HepG2 (cell line): Measurements from ENCODE around the gene TMEM269.

Source experiments
- MYPOP ChIP-seq: sonication (generic); formaldehyde crosslinking; IDR thresholded peaks from 2 replicates; pipeline ENCODE4 v1.8.1; 2023; ENCODE audit warnings: mild to moderate bottlenecking, moderate library complexity, missing genetic modification reagents
- NFIC ChIP-seq: IDR thresholded peaks from 2 replicates; pipeline ENCODE4 v1.6.1; 2012; ENCODE audit warnings: mild to moderate bottlenecking, low read length, inconsistent platforms
- PATZ1 ChIP-seq: sonication (generic); formaldehyde crosslinking; IDR thresholded peaks from 2 replicates; pipeline ENCODE4 v1.4.0; 2020; ENCODE audit warnings: missing genetic modification reagents
- POLR2A ChIP-seq, 2 experiments: IDR thresholded peaks; 2 replicates each; pipeline ENCODE4 v1.6.1; 2011; ENCODE audit warnings: low read depth in 2 of 2, low read length in 2 of 2, mild to moderate bottlenecking in 1 of 2, moderate library complexity in 1 of 2; ENCODE audit not compliant: insufficient read depth in 1 of 2
- REST ChIP-seq, 2 experiments: IDR thresholded peaks; 2 replicates each; pipeline ENCODE4 v1.6.1; 2011 to 2012; ENCODE audit warnings: low read length in 2 of 2, borderline replicate concordance in 1 of 2, low read depth in 1 of 2, mild to moderate bottlenecking in 1 of 2, moderate library complexity in 1 of 2
- ZKSCAN5 ChIP-seq: sonication (generic); formaldehyde crosslinking; IDR thresholded peaks from 2 replicates; pipeline ENCODE4 v1.5.1; 2020; ENCODE audit warnings: mild to moderate bottlenecking, missing genetic modification reagents
- ZNF468 ChIP-seq: sonication (generic); formaldehyde crosslinking; IDR thresholded peaks from 2 replicates; pipeline ENCODE4 v1.8.0; 2022; ENCODE audit warnings: mild to moderate bottlenecking, moderate library complexity, missing genetic modification reagents
- ZNF644 ChIP-seq: IDR thresholded peaks from 2 replicates; pipeline ENCODE4 v1.6.1; 2016; ENCODE audit warnings: low read depth
- ZNF713 ChIP-seq: sonication (generic); formaldehyde crosslinking; IDR thresholded peaks from 2 replicates; pipeline ENCODE4 v1.4.0; 2020; ENCODE audit warnings: mild to moderate bottlenecking, missing genetic modification reagents
- ZNF878 ChIP-seq: sonication (generic); formaldehyde crosslinking; IDR thresholded peaks from 2 replicates; pipeline ENCODE4 v1.8.1; 2023; ENCODE audit warnings: mild to moderate bottlenecking, missing genetic modification reagents, moderate library complexity
- TF ChIP-seq, protein P1 (sequence below): sonication (generic); formaldehyde crosslinking; IDR thresholded peaks from 2 replicates; pipeline ENCODE4 v1.4.0; 2020; ENCODE audit warnings: missing genetic modification reagents
- TF ChIP-seq, protein P2 (sequence below): IDR thresholded peaks from 2 replicates; pipeline ENCODE4 v1.6.1; 2016; ENCODE audit warnings: missing genetic modification reagents, missing compliant biosample characterization
- TF ChIP-seq, protein P3 (sequence below): sonication (generic); formaldehyde crosslinking; IDR thresholded peaks from 2 replicates; pipeline ENCODE4 v1.5.0; 2020; ENCODE audit warnings: mild to moderate bottlenecking, missing genetic modification reagents, moderate library complexity

- TF ChIP-seq REST (IDR thresholded peaks at IDR 0.05; ENCODE audit: borderline replicate concordance in 1 of 2, low read depth in 1 of 2, low read length in 2 of 2) (no peak), POLR2A (IDR thresholded peaks at IDR 0.05; ENCODE audit: insufficient read depth in 1 of 2, low read depth in 2 of 2, low read length in 2 of 2) (no peak), PATZ1 (CRISPR knock-in tag) (no peak), ZNF713 (CRISPR knock-in tag) (no peak), ZNF644 (CRISPR knock-in tag) (no peak), ZKSCAN5 (CRISPR knock-in tag) (no peak), ZNF468 (no peak), NFIC (no peak), ZNF878 (CRISPR knock-in tag) (no peak), MYPOP (CRISPR knock-in tag) (no peak)
- TF ChIP-seq, protein P1, sequence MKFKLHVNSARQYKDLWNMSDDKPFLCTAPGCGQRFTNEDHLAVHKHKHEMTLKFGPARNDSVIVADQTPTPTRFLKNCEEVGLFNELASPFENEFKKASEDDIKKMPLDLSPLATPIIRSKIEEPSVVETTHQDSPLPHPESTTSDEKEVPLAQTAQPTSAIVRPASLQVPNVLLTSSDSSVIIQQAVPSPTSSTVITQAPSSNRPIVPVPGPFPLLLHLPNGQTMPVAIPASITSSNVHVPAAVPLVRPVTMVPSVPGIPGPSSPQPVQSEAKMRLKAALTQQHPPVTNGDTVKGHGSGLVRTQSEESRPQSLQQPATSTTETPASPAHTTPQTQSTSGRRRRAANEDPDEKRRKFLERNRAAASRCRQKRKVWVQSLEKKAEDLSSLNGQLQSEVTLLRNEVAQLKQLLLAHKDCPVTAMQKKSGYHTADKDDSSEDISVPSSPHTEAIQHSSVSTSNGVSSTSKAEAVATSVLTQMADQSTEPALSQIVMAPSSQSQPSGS (CRISPR knock-in tag), result 0 out of 2 replicates have a peak, but pooled peaks have one; percentile 3
- TF ChIP-seq, protein P2, sequence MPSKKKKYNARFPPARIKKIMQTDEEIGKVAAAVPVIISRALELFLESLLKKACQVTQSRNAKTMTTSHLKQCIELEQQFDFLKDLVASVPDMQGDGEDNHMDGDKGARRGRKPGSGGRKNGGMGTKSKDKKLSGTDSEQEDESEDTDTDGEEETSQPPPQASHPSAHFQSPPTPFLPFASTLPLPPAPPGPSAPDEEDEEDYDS (CRISPR knock-in tag), result no peak
- TF ChIP-seq, protein P3, sequence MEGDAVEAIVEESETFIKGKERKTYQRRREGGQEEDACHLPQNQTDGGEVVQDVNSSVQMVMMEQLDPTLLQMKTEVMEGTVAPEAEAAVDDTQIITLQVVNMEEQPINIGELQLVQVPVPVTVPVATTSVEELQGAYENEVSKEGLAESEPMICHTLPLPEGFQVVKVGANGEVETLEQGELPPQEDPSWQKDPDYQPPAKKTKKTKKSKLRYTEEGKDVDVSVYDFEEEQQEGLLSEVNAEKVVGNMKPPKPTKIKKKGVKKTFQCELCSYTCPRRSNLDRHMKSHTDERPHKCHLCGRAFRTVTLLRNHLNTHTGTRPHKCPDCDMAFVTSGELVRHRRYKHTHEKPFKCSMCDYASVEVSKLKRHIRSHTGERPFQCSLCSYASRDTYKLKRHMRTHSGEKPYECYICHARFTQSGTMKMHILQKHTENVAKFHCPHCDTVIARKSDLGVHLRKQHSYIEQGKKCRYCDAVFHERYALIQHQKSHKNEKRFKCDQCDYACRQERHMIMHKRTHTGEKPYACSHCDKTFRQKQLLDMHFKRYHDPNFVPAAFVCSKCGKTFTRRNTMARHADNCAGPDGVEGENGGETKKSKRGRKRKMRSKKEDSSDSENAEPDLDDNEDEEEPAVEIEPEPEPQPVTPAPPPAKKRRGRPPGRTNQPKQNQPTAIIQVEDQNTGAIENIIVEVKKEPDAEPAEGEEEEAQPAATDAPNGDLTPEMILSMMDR, result no peak
Measured at GRCh38 chr1:42817440-42817767, 32.6 kb downstream of the TMEM269 start.
